ENCODE measurements around the gene GYS2.

- TF ChIP-seq HDGF (IDR thresholded peaks at IDR 0.05) (no peak), ELF2 (CRISPR knock-in tag; IDR thresholded peaks at IDR 0.05) (no peak), ZFX (CRISPR knock-in tag; IDR thresholded peaks at IDR 0.05) (no peak)
Measured at GRCh38 chr12:21598651-21599050, 6.0 kb downstream of the GYS2 start.

Data from K562 (cell line).